AML-193 (cell line): ENCODE measurements around the gene LRRN3.

Source experiments
- DNase-seq, 2 experiments: peaks; one replicate each; lab custom pipeline; 2025; lab: John Stamatoyannopoulos, UW

LRRN3 gene

GRCh38 chr7:111077001-111077400, 13.9 kb upstream of the LRRN3 start:
- no peak for DNase-seq

GRCh38 chr7:111080495-111081105, 10.3 kb upstream of the LRRN3 start:
- DNase-seq, result no peak

- DNase-seq, result no peak
Observed at GRCh38 chr7:111081546-111082267, 9.2 kb upstream of the LRRN3 start.

GRCh38 chr7:111082351-111082750, 8.6 kb upstream of the LRRN3 start:
- no peak for DNase-seq

GRCh38 chr7:111083413-111083812, 7.5 kb upstream of the LRRN3 start:
- peak; percentile 70 to 80 for DNase-seq

GRCh38 chr7:111085356-111085755, 5.6 kb upstream of the LRRN3 start:
- DNase-seq, result no peak

GRCh38 chr7:111086532-111086931, 4.4 kb upstream of the LRRN3 start:
- no peak for DNase-seq

GRCh38 chr7:111088328-111088727, 2.6 kb upstream of the LRRN3 start:
- DNase-seq, result no peak

- peak; percentile 49 to 55 for DNase-seq
Observed at GRCh38 chr7:111089822-111090426, 1.0 kb upstream of the LRRN3 start.

- no peak for DNase-seq
Observed at GRCh38 chr7:111091593-111092358, 849 bp downstream of the LRRN3 start.

GRCh38 chr7:111092406-111093236, 1.7 kb downstream of the LRRN3 start:
- DNase-seq, result no peak

GRCh38 chr7:111093496-111093895, 2.6 kb downstream of the LRRN3 start:
- no peak for DNase-seq

- DNase-seq, result no peak
Observed at GRCh38 chr7:111094419-111094818, 3.5 kb downstream of the LRRN3 start.

- no peak for DNase-seq
Observed at GRCh38 chr7:111096997-111097396, 6.1 kb downstream of the LRRN3 start.

GRCh38 chr7:111098011-111098925, 7.3 kb downstream of the LRRN3 start:
- DNase-seq, result peak in 1 of 2 experiments; percentile 33

GRCh38 chr7:111098926-111099250, 8.0 kb downstream of the LRRN3 start:
- DNase-seq, result peak in 1 of 2 experiments; percentile 21

- no peak for DNase-seq
Observed at GRCh38 chr7:111101856-111102646, 11.1 kb downstream of the LRRN3 start.

- DNase-seq, result no peak
Observed at GRCh38 chr7:111103136-111103535, 12.2 kb downstream of the LRRN3 start.

- no peak for DNase-seq
Observed at GRCh38 chr7:111103678-111104274, 12.8 kb downstream of the LRRN3 start.
